Activated CD4-positive, alpha-beta T cell treated with anti-CD3 and anti-CD28 coated beads, Interleukin-2, amount 50 U/mL, for 1 hour (primary cell): ENCODE data around the gene EHMT1.
A peak's percentile ranks its signal among the peaks of the same experiment; 100 is the strongest.
"Not testable (repeated sequence)": the region's sequence is repeated elsewhere in the genome, so short reads cannot be mapped to it uniquely, and the experiment has no call there.

Source experiments
- DNase-seq: peaks from one replicate; pipeline ENCODE4 v3.0.0-alpha.2; 2020

Gene EHMT1

DNA sequence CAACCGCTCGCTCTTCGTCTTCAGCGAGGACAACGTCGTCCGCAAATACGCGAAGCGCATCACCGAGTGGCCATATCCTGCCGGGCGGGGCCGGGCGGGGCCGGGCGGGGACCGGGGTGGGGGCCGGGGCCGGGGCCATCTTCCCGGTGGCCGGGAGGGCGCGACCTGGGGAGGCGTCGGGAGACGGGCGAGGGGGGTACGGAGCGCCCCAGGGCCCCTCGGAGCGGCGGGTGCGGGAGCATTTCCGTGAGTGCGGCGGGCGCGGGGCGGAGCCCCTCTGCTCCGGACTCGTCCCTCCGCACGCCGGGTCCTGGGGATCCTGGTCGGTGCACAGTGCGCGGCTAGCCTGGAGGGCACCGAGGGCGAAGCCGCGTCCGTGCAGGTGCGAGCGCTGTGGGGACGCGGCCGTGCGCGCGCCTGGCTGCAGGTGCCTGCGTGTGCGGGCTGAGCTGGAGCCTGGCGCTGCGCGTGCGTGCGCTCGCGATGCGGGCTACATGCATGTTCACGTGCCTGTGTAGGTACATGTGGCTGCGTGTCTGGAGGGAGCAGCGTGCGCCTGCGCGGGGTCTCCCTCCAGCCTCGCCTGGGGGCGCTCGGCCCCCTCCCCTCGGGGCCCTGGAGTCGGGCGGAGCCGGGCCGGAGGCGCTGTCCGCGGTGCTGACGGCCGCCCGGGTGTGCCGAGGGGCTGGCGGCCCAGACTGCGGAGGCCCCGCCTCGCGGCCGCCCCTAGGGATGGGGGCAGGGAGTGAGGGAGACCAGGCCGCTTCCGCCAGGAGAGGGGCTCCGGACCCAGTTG lies 259.5 kb downstream of the EHMT1 start:
- no peak for DNase-seq

DNA sequence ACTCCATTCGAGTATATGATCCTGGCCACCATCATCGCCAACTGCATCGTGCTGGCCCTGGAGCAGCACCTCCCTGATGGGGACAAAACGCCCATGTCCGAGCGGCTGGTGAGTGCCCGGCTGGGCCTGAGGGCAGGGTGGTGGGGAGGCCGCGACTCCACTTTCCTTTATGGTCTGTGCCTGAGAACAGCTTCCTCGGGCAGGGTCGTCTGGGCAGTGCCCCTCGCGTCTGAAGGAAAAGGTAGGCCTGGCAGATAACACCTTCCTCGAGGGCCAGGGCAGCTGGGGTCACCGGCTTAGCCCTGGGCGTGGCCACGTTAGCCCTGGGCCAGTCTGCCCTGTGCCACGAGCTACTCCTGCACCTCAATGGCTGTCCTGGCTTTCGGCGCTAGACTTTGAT lies 260.2 kb downstream of the EHMT1 start:
- DNase-seq = no peak

DNA sequence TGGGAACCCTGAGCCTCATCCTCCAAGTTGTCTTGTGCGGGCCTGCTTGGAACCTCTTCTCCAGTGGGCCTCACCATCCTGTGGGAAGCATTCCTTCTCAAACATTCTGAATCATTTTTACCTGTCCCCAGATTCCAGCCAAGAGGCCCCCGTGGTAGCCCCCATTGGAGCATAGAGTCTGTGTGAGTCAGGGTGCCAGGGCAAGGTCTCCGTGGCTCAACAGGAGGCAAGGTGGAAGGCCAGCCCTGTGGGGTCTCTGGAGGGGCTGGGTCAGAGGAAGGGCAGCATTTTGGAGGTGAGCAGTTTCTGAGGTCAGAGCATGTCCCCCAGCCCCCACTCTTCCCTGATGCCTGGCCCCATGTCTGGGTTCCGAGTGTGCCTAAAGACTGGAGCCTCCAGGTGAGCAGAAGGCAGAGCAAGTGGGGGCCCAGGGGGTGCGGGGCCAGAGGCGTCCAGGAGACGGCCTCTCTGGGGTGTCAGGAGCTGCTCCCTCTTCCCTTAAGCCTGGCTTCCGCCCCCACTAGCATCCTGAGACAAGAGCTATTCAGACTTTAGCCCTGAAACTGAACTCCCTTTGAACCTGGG lies 260.9 kb downstream of the EHMT1 start:
- DNase-seq = no peak

DNA sequence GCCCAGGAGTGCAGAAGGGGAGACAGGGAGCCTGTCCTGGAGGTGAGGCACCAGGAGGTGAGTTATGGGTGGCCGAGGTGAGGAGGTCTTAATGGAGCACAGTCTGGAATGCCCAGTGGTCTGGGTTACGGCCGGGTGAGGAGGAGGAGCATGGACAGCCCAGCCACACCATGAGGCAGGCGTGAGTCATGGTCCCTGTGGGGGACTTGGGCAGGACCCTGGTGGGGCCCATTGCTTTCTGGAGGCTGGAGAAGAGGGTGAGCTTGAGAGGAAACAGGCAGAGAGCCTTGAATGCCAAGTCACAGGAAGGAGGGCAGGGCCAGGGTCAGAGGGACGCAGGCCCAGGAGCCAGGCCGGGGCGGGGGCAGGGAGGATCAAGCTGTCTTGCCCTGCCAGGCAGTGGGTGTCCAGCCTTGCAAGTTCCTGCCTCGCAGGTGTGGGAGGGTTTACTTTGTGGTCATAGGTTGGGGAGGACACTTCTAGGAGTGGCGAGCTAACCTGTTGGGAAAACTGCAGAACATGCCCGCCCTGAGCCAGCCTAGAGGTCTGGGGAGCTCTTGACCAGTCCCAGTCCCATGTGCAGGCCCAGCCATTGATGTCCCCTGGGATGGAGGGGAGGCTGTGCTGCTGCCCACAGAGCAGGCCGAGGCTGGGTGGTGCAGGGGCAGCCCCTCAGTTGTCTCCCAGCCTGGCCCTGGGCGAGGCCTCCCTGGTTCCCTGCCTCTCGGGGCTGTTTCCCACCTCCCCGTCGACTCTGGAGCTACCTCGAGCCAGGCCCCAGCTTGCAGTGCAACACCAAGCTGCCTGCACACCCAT lies 261.6 kb downstream of the EHMT1 start:
- DNase-seq = no peak

DNA sequence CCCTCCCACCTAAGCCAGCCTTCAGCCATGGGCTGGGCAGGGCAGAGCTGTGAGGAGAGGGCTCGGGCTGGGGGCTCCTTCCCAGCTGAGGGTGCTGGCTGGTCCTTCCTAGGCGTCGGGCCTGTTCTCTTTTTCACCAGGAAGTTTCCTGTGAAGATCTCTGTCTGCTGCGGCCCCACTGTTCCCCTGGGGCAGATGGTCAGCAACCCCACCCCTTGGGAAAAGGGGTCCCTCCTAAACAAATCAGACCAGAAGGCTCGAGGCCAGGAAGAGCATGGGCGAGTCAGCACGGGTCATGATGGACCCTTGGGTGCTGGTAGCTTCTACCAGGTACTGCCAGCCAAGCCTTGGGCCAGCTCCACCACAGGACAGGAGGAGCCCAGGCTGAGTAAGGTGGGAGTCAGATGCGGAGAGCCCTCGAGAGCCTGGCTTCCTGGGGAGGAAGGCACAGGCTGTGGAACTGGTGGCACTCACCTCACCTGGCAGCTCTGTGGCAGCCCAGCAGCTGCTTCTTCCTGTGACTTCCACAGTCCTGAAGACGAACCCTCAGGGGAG lies 262.2 kb downstream of the EHMT1 start:
- DNase-seq = no peak

DNA sequence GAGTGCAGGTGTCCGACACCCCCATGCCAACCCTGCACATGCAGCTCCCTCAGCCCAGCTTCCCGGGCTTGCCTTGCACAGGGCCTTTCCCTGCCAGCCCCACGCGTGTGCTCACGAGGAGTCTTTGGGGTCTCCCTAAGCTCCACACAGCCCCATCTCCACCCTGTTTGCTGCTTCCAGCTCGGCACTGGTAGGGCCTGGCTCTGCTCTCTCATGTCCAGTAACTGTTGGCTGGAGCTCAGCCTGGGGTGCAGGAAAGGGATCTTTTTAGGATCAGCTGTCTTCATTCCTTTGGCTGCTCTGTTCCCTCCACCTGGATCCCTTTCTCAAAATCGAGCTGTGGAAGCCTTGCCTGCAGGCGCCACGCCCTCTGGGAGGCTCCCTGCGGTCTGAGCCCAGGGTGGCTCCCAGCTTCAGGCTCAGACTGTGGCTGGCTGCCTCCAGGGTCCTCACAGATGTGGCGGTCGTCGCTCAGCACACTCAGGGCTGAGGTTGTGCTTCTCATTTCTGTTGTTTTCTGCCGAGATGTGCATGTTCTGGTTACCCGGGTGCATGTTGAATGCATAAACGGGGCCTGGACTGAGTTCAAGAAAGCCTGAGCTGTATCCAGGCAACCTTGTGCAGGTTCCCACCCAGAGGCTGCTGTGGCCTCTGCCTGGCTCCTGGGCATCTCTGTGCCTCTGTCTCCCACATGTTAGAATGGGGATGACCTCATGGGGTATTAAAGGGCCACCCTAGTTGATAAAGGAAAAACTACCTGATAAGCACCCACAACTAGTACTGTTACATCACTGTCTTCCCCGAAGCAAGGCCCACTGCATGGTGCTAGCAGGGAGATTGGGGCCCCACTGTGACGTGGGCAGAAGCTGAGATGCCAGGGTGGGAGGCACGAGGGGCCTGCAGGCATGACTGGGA lies 263.0 kb downstream of the EHMT1 start:
- no peak for DNase-seq

DNA sequence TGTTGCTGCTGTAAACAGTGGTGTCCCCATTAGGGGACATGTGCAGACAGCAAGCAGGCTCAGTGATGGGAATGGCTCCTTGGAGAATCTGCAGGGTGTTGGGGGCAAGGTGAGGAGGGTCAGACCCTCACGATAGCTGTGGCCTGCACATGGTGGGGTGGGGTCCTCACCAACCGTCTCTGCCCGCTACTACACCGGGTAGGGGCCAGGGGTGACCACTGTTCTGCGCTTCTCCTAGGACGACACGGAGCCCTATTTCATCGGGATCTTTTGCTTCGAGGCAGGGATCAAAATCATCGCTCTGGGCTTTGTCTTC lies 263.7 kb downstream of the EHMT1 start:
- DNase-seq = no peak

DNA sequence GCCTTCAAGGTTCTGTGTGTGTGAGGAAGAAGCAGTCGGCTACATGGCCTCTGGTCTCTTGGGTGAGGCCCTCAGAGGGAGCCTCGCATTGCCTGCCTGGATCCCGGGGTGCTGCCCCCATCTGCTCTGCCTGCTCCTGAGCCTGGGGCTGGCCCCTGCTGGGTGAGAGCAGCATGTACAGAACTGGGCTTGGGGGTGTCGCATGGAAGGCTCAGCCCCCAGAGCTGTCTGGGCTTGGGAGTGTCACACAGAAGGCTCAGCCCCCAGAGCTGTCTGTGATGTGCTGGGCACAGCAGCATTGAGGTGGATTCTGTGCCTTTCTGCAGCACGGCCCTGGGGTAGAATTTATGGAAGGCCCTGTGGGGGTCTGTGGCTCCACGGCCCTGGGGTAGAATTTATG lies 265.2 kb downstream of the EHMT1 start:
- DNase-seq = not testable (repeated sequence)

DNA sequence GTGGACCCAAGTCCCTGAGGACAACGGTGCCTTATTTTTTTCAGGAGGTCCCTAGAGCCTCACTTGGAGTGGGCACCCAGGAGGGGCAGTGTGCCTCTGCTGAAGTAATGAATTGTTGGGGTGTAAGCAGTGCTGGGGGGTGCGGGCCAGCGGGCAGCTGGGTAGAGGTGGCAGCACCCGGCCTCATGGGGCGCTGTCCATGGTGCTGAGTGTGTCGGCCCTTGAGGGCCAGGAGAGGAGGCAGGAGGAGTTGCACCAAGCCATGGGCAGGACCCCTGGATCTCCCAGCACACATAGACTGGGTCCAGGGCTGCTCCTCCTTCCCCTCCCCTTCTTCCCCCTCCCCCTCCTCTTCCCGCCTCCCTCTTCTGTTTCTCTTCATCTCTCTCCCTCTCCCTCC lies 265.7 kb downstream of the EHMT1 start:
- peak; percentile 15 for DNase-seq

DNA sequence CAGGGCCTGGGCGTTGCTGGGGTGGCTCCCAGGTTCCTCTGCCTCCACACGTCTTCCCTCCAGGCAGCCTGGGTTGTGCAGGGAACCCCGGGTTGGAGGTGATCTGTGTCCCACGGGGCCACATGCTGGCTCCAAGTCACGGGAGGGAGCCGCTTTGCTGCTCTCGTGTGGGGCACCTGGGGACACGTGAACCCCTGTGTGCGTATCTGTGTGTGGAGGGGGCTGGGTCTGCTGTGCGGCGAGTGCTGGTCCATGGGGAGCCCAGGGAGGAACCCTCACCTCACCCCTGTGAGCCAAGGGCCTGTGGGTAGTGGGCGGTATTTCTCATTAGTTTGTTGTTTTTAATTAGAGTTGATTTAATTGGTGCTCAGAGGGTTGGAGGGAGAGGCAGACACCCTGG lies 266.3 kb downstream of the EHMT1 start:
- not testable (repeated sequence) for DNase-seq
